ENCODE results near the gene FXR2. TPM values are rescaled to one million over a fixed set of nuclear protein-coding genes. Genes with fewer than 3 reads are reported as not detected.

FXR2 gene
- total and polyA plus RNA-seq, 2 experiments from 2014 or later, result 10.9 to 24.4 TPM

DNA sequence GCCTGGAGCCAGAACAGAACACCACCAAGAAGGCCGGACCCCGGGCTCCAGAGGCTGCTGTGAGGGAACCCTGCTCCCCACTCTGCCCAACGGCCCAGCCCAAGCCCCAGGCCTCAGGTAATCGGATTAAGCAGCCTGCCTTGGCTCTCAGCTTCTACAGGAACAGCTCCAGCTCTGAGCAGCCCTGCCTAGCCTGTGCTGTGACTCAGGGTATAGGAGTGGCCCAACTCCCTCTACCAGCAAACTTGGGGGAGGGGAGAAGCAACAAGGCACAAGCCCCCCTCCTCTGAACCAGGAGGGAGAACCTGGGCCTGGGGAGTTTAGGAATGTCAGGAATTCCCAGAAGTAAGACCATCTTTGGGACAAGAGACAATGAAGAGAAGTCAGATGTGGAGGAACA lies 24.0 kb downstream of the FXR2 start:
- peaks cover 63% of the 10 kb centered on the region for H3K36me3 Mint-ChIP-seq (ENCODE audit: low read depth)
- peaks cover 14% of the 10 kb centered on the region for H3K4me1 ChIP-seq (ENCODE audit: insufficient read depth)
- H3K4me3 ChIP-seq, result peak overlapping the region; percentile 88
- peak overlapping the region; percentile 51 for H3K4me3 Mint-ChIP-seq
- peak overlapping the region; percentile 97 for H3K27ac ChIP-seq (ENCODE audit: low read depth)
- ATAC-seq (peak; percentile 51), DNase-seq (ENCODE audit: low spot score) (peak; percentile 74)
- H3K36me3 ChIP-seq (ENCODE audit: insufficient read depth), result peaks cover 32% of the 10 kb centered on the region
- H2AFZ ChIP-seq, result no peak overlapping the region
- H3K27me3 Mint-ChIP-seq (ENCODE audit: insufficient read depth, low read depth, poor library complexity), result peaks cover 18% of the 10 kb centered on the region
- TF ChIP-seq EZH2phosphoT487 (IDR thresholded peaks at IDR 0.05; ENCODE audit: unreplicated experiment) (no peak), ZNF462 (CRISPR knock-in tag; IDR thresholded peaks at IDR 0.05) (no peak), JUNB (IDR thresholded peaks at IDR 0.05; ENCODE audit: unreplicated experiment) (no peak), POLR2AphosphoS5 (IDR thresholded peaks at IDR 0.05; ENCODE audit: low read depth) (no peak)
- H3K27ac Mint-ChIP-seq, result peak overlapping the region; percentile 96
- H3K79me2 ChIP-seq (replicated peaks; ENCODE audit: insufficient read depth), result peaks cover 5% of the 10 kb centered on the region
- H4K20me1 ChIP-seq (replicated peaks; ENCODE audit: insufficient read depth), result no peaks in the 10 kb centered on the region
- H3K9me3 Mint-ChIP-seq, result no peaks in the 10 kb centered on the region
- H3K4me2 ChIP-seq, result peak overlapping the region; percentile 70
- peaks cover 36% of the 10 kb centered on the region for H3K4me1 Mint-ChIP-seq
- no peaks in the 10 kb centered on the region for H3K27me3 ChIP-seq (ENCODE audit: insufficient read depth)
- no peaks in the 10 kb centered on the region for H3K9me2 ChIP-seq (ENCODE audit: insufficient read depth)
- H3F3A ChIP-seq (replicated peaks; ENCODE audit: low read depth), result peaks cover 35% of the 10 kb centered on the region

DNA sequence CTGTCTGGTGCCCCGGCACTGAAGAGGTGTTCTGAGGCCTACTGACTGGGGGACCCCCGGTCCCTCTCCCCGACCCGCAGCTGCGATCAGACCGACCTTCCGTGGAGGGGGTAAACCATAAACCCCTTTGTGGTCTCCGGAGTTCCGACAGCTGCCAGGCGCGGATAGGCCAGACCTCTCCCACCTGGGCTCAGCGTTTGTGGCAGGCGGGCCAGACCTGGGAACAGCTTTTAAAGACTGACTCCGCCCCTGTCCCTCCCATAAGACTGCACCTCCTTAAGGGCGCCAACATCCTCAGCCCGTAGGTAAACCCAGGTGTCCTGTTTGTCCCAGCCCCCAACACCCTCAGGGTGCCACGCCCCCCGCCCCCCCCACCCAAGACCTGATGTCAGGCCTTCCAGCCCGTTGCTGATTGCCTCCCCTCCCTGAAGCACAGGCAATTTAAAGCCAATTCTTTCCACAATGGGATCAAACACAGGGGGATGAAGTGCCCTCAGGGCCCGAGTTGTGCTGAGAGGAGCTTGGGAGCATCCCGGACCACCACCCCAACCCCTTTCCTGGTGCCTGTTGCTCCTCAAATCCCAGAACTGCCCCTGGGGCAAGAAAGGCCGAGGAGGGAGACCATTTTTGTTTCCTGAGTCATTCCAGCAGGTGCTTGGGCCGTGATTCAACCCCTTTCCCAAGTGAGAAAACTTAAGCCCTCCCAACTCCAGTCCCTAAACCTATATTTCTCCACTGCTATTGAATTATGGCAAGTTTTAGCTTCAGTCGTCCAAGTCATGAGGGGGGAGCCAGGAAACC lies 24.6 kb downstream of the FXR2 start, which contains the start of gene SOX15:
TSS of gene SOX15 (minus strand) at position 204 of the 801 bp plus-strand sequence. CDS start 418 bp downstream, outside the sequence.
- Histone ChIP-seq H3K36me3 (ENCODE audit: insufficient read depth) (peaks cover 31% of the 10 kb centered on the region), H3K4me2 (peak within 1 kb of the TSS; percentile 99), H3K79me2 (replicated peaks; ENCODE audit: insufficient read depth) (peaks cover 11% of the 10 kb centered on the region), H3K27ac (ENCODE audit: low read depth) (peak within 1 kb of the TSS; percentile 97), H2AFZ (peak within 1 kb of the TSS; percentile 74; the same call in 1 of the 2 replicates), H3K4me1 (ENCODE audit: insufficient read depth) (peaks cover 15% of the 10 kb centered on the region), H3K27me3 (ENCODE audit: insufficient read depth) (no peaks in the 10 kb centered on the region), H4K20me1 (replicated peaks; ENCODE audit: insufficient read depth) (no peaks in the 10 kb centered on the region), H3F3A (replicated peaks; ENCODE audit: low read depth) (peaks cover 37% of the 10 kb centered on the region), H3K9me2 (ENCODE audit: insufficient read depth) (no peaks in the 10 kb centered on the region), H3K4me3 (peak within 1 kb of the TSS; percentile 88)
- no peaks in the 10 kb centered on the region for H3K9me3 Mint-ChIP-seq
- DNase-seq (ENCODE audit: low spot score) (peak; percentile 82), ATAC-seq (peak; percentile 70)
- peaks cover 37% of the 10 kb centered on the region for H3K4me1 Mint-ChIP-seq
- H3K4me3 Mint-ChIP-seq, result peak within 1 kb of the TSS; percentile 69
- H3K27me3 Mint-ChIP-seq (ENCODE audit: insufficient read depth, low read depth, poor library complexity), result peaks cover 18% of the 10 kb centered on the region
- H3K36me3 Mint-ChIP-seq (ENCODE audit: low read depth), result peaks cover 58% of the 10 kb centered on the region
- H3K27ac Mint-ChIP-seq, result peak within 1 kb of the TSS; percentile 96
- TF ChIP-seq CTCF (conservative IDR thresholded peaks at IDR 0.05; ENCODE audit: low read depth in 2 of 2) (no peak), NANOG (IDR thresholded peaks at IDR 0.05; ENCODE audit: borderline replicate concordance) (no peak), POLR2AphosphoS5 (IDR thresholded peaks at IDR 0.05; ENCODE audit: low read depth) (peak; percentile 76)
